Nephron progenitor cell (in vitro differentiated cells): ENCODE measurements around the gene LMO3.

Experiments used
- DNase-seq: peaks from one replicate; pipeline ENCODE4 v3.0.0; 2021
- H3K27ac Mint-ChIP-seq: 2 replicates; pipeline ENCODE4 v1.8.0; 2021; ENCODE audit warnings: mild to moderate bottlenecking, moderate library complexity, mixed read lengths
- H3K27me3 Mint-ChIP-seq: 2 replicates; pipeline ENCODE4 v1.8.0; 2021; ENCODE audit warnings: mild to moderate bottlenecking, low read depth, mixed read lengths; ENCODE audit not compliant: poor library complexity
- H3K36me3 Mint-ChIP-seq: 2 replicates; pipeline ENCODE4 v1.8.0; 2021; ENCODE audit warnings: low read depth, mixed read lengths
- H3K4me1 Mint-ChIP-seq: 2 replicates; pipeline ENCODE4 v1.8.0; 2021; ENCODE audit warnings: mixed read lengths
- H3K4me3 Mint-ChIP-seq: 2 replicates; pipeline ENCODE4 v1.8.0; 2021; ENCODE audit warnings: mild to moderate bottlenecking, moderate library complexity, mixed read lengths
- H3K9me3 Mint-ChIP-seq: 2 replicates; pipeline ENCODE4 v1.8.0; 2021; ENCODE audit warnings: mild to moderate bottlenecking, moderate library complexity, mixed read lengths
- TF ChIP-seq, protein P1 (sequence below): fragments of 200-600 bp; sonication (generic); IDR thresholded peaks from 2 replicates; pipeline ENCODE4 v1.5.0; 2021; ENCODE audit warnings: antibody characterized with exemption

The LMO3 gene

DNA sequence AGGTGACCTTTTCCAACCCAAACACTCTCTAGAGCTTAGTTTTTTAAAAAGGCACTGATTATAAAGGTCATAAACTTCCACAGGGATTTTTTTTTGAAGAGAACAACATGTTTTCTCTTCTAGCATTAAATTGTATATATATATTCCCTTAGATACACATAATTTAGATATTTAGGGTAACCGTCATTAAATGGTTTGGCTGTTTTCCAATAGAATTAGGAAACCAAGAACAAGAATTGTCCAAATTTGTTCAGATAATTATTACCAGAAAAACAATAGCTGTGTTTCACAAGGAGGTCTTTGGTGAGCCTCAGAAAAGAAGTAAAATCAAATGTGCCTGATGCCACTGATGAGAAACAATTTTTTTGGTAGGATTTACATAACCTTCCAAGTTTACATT is 26.9 kb downstream of the LMO3 start:
- no peak overlapping the region for H3K4me3 Mint-ChIP-seq
- peaks cover 5% of the 10 kb centered on the region for H3K36me3 Mint-ChIP-seq
- peaks cover 4% of the 10 kb centered on the region for H3K4me1 Mint-ChIP-seq
- TF ChIP-seq, protein P1, sequence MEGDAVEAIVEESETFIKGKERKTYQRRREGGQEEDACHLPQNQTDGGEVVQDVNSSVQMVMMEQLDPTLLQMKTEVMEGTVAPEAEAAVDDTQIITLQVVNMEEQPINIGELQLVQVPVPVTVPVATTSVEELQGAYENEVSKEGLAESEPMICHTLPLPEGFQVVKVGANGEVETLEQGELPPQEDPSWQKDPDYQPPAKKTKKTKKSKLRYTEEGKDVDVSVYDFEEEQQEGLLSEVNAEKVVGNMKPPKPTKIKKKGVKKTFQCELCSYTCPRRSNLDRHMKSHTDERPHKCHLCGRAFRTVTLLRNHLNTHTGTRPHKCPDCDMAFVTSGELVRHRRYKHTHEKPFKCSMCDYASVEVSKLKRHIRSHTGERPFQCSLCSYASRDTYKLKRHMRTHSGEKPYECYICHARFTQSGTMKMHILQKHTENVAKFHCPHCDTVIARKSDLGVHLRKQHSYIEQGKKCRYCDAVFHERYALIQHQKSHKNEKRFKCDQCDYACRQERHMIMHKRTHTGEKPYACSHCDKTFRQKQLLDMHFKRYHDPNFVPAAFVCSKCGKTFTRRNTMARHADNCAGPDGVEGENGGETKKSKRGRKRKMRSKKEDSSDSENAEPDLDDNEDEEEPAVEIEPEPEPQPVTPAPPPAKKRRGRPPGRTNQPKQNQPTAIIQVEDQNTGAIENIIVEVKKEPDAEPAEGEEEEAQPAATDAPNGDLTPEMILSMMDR, result no peak
- no peak overlapping the region for H3K27ac Mint-ChIP-seq
- H3K9me3 Mint-ChIP-seq, result no peaks in the 10 kb centered on the region
- no peak for DNase-seq
- H3K27me3 Mint-ChIP-seq, result peaks cover 3% of the 10 kb centered on the region

DNA sequence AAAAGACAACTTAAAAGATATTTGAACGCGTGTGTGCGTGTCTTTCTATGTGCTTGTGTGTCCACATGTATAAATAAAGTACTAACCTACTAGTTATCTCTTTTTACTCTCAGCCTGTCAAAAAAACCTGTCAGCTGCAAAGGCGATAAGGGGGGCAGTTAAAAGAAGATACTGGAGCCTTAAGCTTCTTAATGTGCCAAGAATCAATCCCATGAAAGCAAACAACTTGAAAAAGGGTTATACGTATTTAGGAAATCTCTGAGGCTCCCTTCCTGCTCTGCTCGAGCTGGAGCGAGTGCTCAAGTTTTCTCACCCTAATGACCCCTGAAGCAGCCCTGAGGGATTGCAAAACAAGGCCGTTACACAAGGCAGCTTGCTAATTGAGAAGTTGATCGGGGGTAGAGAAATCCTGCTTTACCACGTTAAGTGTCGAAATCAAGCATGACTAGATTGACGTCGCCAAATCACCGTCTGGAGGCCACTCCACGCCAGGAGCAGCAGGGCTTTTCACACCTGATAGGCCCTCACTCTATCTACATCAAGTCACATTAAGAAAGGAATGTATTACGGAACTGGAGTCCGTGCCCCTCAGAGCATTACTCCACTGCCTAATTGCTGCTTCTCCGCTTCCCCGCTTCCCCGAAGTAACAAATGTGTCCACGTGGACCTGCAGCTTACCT is 32.4 kb downstream of the LMO3 start:
- H3K4me1 Mint-ChIP-seq, result peaks cover 18% of the 10 kb centered on the region
- DNase-seq, result peak; percentile 42
- H3K27ac Mint-ChIP-seq, result peak overlapping the region; percentile 83
- no peaks in the 10 kb centered on the region for H3K9me3 Mint-ChIP-seq
- no peaks in the 10 kb centered on the region for H3K27me3 Mint-ChIP-seq
- TF ChIP-seq, protein P1, result no peak
- no peaks in the 10 kb centered on the region for H3K36me3 Mint-ChIP-seq
- H3K4me3 Mint-ChIP-seq, result peak overlapping the region; percentile 57

DNA sequence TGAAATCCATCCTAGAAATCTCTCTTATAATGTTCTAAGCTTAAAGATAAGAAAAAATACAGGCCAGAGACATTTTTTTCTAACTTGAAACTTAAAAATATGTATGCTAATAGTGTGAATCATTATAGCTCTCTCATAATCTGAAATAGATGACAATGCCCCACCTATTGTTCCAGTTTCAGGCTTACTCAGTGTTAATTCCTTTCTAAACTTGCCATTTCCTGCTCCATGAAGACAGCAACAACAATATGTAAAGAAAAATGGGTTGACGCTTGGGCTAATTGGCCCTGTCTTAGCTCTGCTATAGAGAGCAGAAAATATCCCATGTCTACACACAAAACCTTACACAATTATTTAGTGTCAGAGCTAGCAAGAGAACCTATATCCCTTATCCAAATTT is 37.1 kb downstream of the LMO3 start:
- Mint-ChIP-seq H3K36me3 (no peaks in the 10 kb centered on the region), H3K27me3 (peaks cover 8% of the 10 kb centered on the region), H3K27ac (no peak overlapping the region), H3K4me1 (peaks cover 12% of the 10 kb centered on the region), H3K4me3 (no peak overlapping the region), H3K9me3 (no peaks in the 10 kb centered on the region)
- no peak for DNase-seq
- TF ChIP-seq, protein P1, result no peak

DNA sequence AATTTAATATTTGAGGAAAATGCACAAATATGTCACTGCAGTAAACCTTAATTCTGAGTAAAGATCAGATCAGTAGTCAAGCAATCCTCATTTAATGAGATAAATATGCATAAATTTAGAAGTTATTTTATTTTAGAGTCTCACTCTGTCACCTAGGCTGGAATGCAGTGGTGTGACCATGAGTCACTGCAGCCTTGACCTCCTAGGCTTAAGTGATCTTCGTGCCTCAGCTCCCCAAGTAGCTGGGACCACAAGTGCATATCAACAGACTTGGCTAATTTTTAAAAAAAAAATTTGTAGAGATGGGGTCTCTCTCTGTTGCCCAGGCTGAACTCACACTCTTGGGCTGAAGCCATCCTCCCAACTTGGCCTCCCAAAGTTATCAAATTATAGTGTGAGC is 41.3 kb downstream of the LMO3 start:
- DNase-seq, result no peak
- Mint-ChIP-seq H3K4me3 (no peak overlapping the region), H3K27ac (no peak overlapping the region), H3K4me1 (peaks cover 19% of the 10 kb centered on the region), H3K27me3 (peaks cover 8% of the 10 kb centered on the region), H3K36me3 (no peaks in the 10 kb centered on the region), H3K9me3 (no peaks in the 10 kb centered on the region)
- TF ChIP-seq, protein P1, result no peak

DNA sequence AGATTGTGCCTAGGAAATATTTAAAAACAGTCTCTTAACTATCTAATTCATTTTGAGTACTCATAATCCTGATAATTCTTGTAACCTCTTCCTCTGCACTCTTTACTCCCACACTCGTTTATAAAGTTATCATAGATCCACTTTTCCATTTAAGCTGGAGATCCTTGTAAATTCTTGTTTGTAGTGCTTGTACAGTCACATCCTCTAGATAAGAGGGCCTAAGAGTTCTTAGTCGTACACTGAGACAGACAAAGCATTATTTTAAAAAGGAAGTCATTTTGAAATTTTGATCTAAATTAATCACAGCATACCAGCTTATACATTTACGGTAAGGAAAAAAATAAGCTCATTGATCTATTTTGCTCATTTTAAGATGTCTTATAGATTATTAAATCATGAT is 42.5 kb downstream of the LMO3 start:
- no peak overlapping the region for H3K27ac Mint-ChIP-seq
- H3K4me3 Mint-ChIP-seq, result no peak overlapping the region
- H3K9me3 Mint-ChIP-seq, result no peaks in the 10 kb centered on the region
- no peaks in the 10 kb centered on the region for H3K36me3 Mint-ChIP-seq
- peaks cover 8% of the 10 kb centered on the region for H3K27me3 Mint-ChIP-seq
- TF ChIP-seq, protein P1, result no peak
- H3K4me1 Mint-ChIP-seq, result peaks cover 19% of the 10 kb centered on the region
- no peak for DNase-seq

DNA sequence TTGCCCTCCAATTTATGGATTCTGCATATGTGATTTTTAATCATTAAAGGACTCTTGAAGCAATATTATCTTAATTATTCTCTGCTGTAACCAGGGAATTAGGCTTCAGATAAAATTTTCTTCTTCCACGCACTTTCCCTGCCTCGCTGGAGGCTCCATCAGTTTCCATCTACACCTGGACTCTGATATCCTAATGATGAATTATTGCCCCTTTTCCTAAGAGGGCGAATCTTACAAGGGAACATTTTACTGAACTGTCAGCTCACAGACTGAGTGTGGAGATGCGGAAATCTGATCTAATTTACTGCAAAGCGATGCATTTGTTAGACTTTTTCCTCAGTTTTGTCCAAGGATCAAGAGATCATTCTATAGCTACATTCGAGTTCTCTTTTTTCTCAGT is 43.0 kb downstream of the LMO3 start:
- Mint-ChIP-seq H3K4me1 (peaks cover 19% of the 10 kb centered on the region), H3K27ac (no peak overlapping the region)

More for the DNA sequence above, 43.0 kb downstream of the LMO3 start:
- TF ChIP-seq, protein P1, result no peak
- Mint-ChIP-seq H3K27me3 (peaks cover 8% of the 10 kb centered on the region), H3K9me3 (no peaks in the 10 kb centered on the region), H3K36me3 (no peaks in the 10 kb centered on the region), H3K4me3 (no peak overlapping the region)
- no peak for DNase-seq
